HG02763 (cell line): ENCODE measurements around the gene NIPAL3.
"Not testable (repeated sequence)": the region's sequence is repeated elsewhere in the genome, so short reads cannot be mapped to it uniquely, and the experiment has no call there.

Experiments used
- ATAC-seq: cut with Tn5 transposase; IDR thresholded peaks from one replicate; pipeline ENCODE4 v1.9.1; 2021; ENCODE audit warnings: mild to moderate bottlenecking, moderate library complexity; ENCODE audit not compliant: unreplicated experiment

The NIPAL3 gene

DNA sequence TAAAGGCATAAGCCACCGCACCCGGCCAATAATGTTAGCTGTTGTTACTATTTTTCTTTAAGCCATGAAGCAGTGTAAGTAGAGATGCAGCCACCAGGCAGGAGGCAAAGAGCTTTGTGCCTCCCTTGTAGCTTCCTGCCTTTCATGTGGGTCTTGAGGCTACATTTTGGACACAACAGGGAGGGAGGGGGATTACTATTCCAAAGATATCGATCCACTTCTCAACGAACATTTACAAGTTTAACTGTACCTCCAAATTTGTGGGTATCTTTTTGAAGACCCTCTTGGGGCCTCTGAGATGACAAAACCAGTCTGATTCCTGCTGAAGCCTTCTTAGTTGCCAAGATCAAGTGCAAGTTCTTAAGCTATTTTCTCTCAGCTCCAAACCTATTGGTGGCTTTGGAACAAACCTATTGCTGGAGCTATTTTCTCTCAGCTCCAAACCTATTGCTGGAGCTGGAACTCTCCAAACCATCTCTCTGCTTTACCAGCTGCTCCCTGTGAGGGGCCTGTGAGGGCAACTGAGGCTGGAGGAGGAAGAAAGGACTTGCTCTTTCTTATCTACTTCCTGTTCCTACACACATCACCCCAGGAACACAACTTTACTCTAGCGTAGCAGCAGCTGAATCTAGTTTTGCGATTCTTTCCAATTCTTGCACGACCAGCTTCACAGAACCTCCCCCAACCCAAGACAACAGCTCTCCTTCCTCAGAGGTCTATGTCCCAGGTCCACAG, 70.9 kb downstream of the NIPAL3 start:
- no peak for ATAC-seq

DNA sequence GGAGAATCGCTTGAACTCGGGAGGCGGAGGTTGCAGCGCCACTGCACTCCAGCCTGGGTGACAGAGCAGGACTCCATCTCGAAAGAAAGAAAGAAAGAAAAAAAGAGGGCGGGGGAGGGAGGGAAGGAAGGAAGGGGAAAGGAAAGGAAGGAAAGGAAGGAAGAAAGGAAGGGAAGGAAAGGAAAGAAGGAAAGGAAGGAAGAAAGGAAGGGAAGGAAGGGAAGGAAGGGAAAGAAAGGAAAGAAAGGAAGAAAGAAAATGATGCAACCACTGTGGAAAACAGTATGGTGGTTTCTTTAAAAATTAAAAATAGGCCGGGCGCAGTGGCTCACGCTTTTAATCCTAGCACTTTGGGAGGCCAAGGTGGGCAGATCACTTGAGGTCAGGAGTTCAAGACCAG, 71.9 kb downstream of the NIPAL3 start:
- no peak for ATAC-seq

DNA sequence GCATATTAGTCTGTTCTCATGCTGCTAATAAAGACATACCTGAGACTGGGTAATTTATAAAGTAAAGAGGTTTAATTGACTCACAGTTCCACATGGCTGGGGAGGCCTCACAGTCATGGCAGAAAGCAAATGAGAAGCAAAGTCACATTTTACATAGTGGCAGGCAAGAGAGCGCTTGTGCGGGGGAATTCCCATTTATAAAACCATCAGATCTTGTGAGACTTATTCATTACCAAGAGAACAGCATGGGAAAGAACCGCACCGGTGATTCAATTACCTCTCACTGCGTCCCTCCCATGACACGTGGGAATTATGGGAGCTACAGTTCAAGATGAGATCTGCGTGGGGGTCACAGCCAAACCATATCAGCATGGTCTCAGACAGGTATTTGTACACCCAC, 72.6 kb downstream of the NIPAL3 start:
- ATAC-seq: not testable (repeated sequence)

DNA sequence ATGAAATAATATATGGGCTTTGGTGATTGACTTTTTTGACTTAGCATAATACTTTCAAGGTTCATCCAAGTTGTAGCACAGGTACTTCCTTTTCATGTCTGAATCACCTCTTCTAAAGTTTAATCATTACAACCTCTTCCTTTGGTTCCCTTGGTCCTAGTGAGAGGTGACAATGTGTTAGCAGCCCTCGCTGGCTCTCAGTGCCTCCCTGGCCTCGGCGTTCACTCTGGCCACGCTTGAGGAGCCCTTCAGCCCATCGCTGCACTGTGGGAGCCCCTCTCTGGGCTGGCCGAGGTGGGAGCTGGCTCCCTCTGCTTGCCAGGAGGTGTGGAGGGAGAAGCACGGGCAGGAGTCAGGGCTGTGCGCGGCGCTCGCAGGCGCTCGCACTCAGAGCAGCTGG, 74.1 kb downstream of the NIPAL3 start:
- no peak for ATAC-seq

DNA sequence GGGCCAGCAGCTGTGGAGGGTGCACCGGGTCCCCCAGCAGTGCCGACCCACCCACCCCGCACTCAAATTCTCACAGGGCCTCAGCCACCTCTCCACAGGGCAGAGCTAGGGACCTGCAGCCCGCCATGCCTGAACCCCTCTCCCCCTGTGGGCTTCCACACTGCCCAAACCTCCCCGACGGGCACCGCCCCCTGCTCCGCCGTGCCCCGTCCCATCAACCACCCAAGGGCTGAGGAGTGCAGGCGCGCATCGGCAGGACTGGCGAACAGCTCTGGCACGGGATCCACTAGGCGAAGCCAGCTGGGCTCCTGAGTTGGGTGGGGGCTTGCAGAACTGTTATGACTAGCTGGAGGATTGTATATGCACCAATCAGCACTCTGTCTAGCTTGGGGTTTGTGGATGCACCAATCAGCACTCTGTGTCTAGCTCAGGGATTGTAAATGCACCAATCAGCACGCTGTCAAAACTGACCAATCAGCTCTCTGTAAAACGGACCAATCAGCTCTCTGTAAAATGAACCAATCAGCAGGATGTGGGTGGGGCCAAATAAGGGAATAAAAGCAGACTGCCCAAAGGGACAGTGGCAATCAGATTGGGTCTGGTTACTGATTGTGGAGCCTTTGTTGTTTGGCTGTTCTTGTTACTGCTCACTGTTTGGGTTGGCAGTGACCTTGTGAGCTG, 74.6 kb downstream of the NIPAL3 start:
- ATAC-seq: no peak

DNA sequence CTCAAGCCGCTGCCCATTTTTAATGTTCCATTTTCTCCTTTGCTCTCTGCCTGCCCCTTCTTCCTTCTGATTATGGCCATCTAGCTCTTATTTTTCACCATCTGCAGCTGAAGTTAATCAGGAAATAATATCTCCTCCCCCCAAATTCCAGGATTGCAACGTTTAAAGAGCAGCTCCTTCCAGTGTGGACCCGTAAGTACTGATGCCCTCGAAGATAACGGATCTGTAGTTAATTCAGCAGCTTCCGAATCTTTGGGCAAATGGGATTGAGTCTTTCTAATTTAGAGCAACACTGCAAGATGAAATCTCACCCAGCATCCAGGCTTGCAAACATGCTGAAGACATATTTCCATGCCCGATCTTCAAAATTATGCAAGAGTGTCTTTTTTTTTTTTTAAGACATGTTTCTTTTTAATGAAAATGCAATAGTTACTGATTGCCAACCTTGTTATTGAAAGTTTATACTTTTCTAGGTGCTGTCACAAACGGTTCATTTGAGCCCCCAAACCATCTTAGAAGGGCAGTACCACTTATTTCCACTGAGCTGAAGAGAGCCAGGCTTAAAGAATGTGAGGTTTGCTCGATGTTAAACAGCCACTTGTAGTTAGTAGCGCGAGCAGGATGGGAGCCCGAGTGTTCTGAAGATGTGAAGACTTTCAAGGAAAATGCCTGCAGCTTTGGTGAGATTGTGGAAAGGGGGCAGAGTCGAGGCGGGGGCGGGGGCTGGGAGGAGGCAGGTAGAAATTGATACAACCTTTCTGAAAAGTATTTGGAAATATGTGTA, 76.2 kb downstream of the NIPAL3 start:
- ATAC-seq: no peak

DNA sequence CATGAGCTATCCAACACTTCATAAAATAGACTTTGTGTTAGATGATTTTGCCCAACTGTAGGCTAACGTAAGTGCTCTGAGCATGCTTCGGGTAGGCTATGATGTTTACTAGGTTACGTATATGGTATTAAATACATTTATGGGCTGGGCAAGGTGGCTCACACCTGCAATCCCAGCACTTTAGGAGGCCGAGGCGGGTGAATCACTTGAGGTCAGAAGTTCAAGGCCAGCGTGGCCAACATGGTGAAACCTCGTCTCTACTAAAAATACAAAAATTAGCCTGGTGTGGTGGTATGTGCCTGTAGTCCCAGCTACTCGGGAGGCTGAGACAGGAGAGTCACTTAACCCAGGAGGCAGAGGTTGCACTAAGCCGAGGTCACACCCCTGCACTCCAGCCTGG, 77.3 kb downstream of the NIPAL3 start:
- ATAC-seq: not testable (repeated sequence)

DNA sequence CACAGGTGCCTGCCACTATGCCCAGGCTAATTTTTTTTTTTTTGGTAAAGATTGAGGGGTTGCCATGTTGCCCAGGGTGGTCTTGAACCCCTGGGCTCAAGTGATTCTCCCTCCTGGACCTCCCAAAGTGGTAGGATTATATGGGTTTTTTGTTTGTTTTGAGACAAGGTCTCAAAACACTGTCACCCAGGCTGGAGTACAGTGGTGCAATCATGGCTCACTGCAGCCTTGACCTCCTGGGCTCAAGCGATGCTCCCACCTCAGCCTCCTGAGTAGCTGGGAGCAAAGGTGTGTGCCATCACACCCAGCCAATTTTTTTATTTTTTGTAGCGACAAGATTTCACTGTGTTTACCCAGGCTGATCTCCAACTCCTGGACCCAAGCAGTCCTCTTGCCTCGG, 78.2 kb downstream of the NIPAL3 start:
- no peak for ATAC-seq

DNA sequence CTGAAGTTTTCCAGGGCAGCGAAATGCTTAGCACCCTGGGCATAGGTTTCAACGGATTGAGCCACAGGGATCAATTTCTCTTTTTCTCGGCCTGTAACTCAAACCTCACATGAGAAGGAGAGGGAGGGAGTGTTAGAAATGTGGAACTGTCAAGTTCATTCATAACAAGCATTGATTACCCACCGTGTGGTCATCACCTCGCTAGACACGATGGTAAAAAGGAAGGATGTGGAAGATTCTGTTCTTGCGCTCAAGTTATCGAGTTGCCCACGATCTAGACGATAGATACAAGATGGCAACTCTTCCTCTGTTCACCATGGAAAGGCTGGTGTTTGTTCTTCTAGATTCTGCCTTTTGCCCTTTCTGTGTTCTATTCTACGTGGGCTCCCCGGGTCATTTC, 83.0 kb downstream of the NIPAL3 start:
- no peak for ATAC-seq

DNA sequence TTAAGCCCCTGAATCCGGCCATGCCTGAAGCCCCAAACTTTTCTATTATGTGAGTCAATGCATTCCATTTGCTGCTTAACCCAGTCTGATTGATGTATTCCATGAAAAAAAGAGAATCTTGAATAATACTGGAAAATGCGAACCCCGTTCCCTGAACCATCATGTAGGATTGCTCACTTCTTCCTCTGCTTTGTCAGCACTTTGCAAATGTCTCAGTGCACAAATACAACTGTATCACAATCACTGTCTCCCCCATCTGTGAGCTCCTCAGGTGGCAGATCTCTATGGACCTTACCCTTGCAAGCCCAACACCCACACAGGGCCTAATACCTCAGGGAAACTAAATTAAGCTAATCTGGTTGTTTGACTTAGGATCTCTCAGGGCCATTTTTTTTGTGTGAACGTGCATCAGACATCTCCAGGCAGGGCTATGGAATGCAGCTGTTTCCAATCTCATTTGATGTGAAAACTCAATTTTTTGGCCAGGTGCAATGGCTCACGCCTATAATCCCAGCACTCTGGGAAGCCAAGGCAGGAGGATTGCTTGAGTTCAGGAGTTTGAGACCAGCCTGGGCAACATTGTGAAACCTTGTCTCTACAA, 84.9 kb downstream of the NIPAL3 start:
- ATAC-seq: no peak

DNA sequence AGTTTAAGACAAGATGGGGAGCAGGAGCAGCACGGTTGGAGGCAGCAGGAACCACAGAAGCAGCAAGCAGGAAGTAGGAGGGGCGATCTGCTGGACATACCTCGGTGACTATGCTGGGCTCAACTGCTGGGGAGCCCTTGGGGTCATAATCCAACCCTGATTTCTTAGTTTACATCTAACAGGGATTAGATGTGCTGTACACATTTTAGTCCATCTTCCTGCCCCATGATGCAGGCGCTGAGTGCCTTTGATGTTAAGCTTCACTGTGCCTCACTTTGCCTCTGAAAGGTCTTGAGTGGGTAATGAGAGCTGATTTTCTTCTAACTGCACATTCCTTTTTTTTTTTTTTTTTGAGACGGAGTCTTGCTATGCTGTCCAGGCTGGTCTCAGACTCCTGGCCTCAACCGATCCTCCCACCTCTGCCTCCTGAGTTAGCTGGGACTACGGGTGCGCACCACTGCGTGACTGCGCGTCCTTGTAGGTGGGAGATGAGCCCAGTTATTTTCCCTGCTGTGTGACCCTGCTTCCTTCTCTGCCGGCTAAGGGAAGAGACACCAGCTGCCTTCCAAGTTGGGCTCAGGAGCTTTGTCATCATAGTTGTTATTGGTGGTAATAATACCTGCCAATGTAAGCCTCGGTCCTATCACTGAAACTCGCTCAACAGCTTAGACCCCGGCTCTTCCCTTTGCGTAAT, 85.9 kb downstream of the NIPAL3 start:
- no peak for ATAC-seq

DNA sequence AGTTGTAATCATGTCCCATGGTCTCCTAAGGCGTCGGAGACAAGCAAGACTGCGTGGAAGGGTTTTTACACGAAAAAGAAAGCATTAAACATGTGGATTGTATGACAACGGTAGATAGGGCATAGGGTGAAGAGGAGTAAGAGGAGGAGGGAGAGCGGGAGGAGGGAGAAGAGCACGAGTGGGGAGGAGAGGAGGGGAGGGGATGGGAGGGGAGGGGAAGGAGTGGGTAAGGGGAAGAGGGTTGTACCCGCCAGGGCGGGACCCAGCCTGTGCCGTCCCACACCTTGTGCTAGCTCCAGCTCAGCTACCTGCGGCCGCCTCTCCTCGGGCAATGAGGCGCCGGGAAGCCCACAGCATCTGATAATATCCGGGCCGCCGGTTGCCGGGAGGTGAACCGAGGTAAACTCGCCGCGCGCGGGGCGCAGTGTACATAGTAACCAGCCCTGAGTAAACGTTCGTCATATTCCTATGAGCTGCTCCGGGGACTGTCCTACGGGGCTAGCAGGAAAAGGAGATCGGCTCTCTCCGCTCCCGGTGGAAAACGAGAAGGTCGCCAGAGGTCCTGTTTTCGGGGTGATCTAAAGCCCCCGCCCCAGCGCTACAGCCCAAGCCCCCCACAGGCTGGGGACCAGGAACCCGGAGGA, 86.6 kb downstream of the NIPAL3 start:
- ATAC-seq: no peak

DNA sequence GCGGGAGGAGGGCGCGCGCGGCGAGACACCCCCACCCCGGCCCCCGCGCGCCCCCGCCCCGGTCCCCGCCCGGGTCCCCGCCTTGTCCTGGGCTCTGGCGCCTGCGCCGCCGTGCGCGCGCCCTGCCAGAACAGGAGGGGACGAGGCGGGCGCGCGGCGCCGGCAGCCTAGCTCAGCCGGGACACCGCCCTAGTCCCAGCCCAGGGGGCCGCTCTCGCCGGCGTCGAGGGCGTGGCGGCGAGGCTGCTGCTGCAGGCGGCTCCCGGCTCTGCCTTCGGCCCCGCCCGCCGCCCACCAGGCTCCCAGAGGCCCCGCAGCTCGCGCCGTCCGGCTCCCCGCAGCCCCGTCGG, 87.1 kb downstream of the NIPAL3 start, which contains the start of gene RCAN3:
Gene RCAN3 (plus strand): TSS at position 128 of the 350 bp plus-strand sequence. CDS start 11,537 bp downstream, outside the sequence.
- peak; percentile 47 for ATAC-seq

DNA sequence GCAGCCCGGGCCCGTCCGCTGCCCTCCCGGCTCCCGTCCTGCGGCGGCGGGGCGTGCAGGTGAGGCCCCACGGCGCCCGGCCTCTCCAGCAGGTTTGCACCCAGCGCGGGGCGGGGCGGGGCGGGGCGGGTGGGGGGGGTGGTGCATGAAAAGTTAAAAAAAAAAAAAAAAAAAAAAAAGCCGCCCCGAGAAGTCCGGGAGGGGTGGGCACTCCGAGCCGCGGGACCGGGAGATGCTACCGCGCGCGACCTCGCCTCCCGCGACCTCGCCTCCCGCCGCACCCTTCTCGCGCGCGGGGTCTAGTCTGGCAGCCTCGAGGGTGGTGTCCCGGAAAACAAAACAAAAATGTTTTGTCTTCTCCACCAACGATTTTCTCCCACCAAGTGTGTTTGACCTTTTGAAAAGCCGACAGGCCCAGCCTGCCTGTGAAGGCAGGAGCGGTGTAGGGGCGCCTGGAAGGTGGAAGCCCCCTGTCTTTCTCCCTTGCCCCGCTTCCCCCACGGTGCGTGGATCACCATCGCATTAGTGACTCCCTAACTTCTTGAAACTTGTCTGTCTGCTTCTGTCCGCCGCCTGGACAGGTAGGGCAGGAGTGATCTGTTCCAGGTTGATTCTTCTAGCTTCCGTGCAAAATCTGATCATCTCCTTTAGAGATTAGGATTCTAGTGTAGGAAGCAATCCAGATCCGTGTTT, 87.6 kb downstream of the NIPAL3 start:
- ATAC-seq: no peak

DNA sequence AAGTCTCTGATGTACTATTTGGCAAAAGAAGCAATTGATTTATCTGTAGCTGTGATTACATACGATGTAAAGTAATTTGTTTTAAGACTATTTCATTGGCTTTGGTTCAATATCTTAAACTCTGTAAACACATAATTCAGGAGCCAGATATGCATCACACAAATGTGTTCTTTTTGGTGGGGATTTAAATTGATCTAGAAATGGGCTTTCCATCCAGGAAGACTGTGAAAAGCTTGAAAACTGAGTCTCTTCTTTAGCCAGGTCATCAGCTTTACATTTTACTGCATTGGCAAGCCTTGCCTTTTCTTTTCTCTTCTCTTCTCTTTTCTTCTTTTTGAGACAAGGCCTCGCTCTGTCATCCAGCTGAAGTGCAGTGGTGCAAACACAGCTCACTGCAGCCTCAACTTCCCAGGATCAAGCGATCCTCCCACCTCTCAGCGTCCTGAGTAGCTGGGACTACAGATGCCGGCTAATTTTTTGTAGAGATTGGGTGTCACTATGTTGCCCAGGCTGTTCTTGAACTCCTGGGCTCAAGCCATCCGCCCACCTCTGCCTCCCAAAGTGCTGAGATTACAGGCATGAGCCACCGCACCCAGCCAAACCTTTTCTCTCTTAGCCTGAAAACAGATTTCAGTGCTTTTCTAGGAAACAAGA, 88.4 kb downstream of the NIPAL3 start:
- no peak for ATAC-seq

DNA sequence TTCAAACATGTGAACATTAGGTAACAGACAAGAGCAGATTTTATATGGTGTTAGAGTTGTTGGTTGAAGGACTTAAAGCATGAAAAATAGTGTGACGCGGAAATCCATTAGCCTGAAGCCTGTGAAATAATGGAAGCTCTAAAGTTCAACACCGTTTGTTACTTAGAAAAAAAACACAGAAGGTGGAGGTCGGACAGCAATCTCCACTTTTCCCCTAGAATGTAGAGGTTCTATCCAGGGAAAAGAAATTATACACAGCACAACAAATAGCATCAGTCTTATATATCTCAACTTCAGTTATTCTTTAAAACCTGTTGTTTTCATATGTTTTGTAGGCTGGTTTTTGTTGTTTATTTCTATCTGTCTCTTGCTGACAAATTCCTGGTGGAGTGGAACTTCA, 89.0 kb downstream of the NIPAL3 start:
- no peak for ATAC-seq

DNA sequence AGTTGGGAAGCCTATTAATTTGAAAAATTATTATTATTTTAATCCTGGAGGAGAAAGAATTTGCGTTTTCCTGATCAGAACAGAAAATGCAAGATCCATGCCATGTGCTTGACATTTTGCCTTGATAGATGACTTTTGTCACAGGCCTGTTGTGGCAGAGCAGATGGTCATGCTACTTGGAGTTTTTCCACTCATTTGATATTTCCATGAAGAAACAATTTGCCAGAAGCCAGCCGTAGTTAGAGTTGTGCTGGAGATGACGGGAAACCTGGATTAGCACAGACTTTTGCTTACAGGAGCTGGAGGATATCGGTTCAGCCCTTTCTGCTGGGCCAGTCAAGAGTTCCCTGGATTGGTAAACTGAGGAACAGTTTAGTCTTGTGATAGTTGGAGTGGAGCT, 90.2 kb downstream of the NIPAL3 start:
- no peak for ATAC-seq

DNA sequence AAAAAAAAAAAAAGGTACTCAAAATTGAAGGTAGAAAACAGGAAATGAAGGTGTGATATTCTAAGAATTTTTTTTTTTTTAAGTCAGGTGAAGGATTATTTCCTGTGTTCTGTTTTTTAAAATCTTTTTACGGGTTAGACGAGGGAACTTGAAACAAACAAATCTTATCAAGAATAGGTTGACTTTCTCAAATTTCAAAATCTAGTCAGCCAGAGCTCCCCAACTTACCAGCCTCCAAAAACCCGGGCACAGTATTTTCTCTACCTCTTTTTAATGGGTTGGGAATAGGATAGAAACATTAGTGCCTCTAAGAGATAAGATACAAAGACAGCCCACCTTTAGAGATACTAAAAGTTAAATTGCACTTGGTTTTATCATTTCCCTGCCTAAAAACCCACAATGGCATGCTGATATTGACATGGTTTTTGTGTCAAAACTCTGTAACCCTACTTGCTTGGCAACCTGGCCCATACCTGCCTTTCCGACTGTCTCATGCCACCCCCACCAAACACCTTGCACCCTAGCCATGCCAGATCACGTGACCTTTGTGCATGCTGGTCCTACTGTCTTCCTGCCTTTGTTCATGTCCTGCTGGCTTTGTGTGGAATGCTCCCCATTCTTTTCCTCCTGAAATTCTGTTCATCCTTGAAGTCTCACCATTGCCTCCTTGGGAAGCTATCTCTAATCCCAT, 91.2 kb downstream of the NIPAL3 start:
- no peak for ATAC-seq

DNA sequence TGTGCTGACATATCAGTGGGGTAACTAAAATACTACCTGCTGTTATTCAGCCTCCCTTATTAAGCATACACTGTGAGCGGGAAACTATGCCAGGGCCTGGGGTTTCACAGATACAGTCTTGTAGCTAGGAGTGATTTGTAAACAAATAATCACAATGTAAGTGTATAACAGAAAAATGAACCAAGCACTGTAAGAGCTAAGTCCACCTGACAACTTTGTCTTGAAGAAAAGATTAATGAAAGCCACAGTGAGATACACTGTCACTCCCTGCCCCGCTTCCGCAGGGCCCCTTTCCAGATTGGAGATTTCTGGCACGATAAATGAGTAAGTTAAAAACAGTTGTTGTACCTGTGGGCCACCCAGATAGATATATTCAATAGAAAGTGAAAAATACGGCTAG, 91.8 kb downstream of the NIPAL3 start:
- no peak for ATAC-seq
